GM23338 (cell line): ENCODE data around the gene KRT79. TPM values are rescaled to one million over a fixed set of nuclear protein-coding genes. Genes with fewer than 3 reads are reported as not detected.

Experiments used
- ATAC-seq: fragments of 200-7000 bp; cut with Tn5 transposase; 3 replicates; pipeline ENCODE4 v1.9.1; 2020
- DNase-seq: peaks from one replicate; pipeline ENCODE4 v3.0.0-alpha.2; 2015; ENCODE audit warnings: low spot score
- H2AFZ ChIP-seq: fragments of 200-600 bp; sonication (generic); 2 replicates; pipeline ENCODE4 v1.8.0; 2016; ENCODE audit warnings: antibody characterized with exemption, mild to moderate bottlenecking, moderate library complexity
- H3F3A ChIP-seq: fragments of 200-600 bp; sonication (generic); replicated peaks from 2 replicates; pipeline ENCODE4 v1.8.0; 2017; ENCODE audit warnings: antibody characterized with exemption, mixed run types, low read depth
- H3K27ac ChIP-seq: fragments of 200-600 bp; sonication (generic); 2 replicates; pipeline ENCODE4 v1.6.1; 2016; ENCODE audit warnings: low read depth
- H3K27me3 ChIP-seq: fragments of 200-600 bp; sonication (generic); 2 replicates; pipeline ENCODE4 v1.8.0; 2016; ENCODE audit warnings: mild to moderate bottlenecking, mixed run types, moderate library complexity; ENCODE audit not compliant: insufficient read depth
- H3K36me3 ChIP-seq: fragments of 200-600 bp; sonication (generic); 2 replicates; pipeline ENCODE4 v1.8.0; 2016; ENCODE audit warnings: mild to moderate bottlenecking; ENCODE audit not compliant: insufficient read depth
- H3K4me1 ChIP-seq: fragments of 200-600 bp; sonication (generic); 2 replicates; pipeline ENCODE4 v1.8.0; 2016; ENCODE audit warnings: mild to moderate bottlenecking, moderate library complexity; ENCODE audit not compliant: insufficient read depth
- H3K4me2 ChIP-seq: fragments of 200-600 bp; sonication (generic); 2 replicates; pipeline ENCODE4 v1.7.1; 2017; ENCODE audit warnings: mixed run types
- H3K4me3 ChIP-seq: fragments of 200-600 bp; sonication (generic); 2 replicates; pipeline ENCODE4 v1.6.1; 2016; ENCODE audit warnings: mixed run types
- H3K79me2 ChIP-seq: fragments of 200-600 bp; sonication (generic); replicated peaks from 2 replicates; pipeline ENCODE4 v1.8.0; 2017; ENCODE audit warnings: mild to moderate bottlenecking; ENCODE audit not compliant: insufficient read depth
- H3K9me2 ChIP-seq: fragments of 200-600 bp; sonication (generic); 2 replicates; pipeline ENCODE4 v1.8.0; 2017; ENCODE audit not compliant: insufficient read depth
- H4K20me1 ChIP-seq: fragments of 200-600 bp; sonication (generic); replicated peaks from 2 replicates; pipeline ENCODE4 v1.8.0; 2017; ENCODE audit warnings: mild to moderate bottlenecking; ENCODE audit not compliant: insufficient read depth
- H3K27ac Mint-ChIP-seq: 2 replicates; pipeline ENCODE4 v1.8.0; 2020; ENCODE audit warnings: inconsistent platforms, mild to moderate bottlenecking, moderate library complexity, mixed read lengths
- H3K27me3 Mint-ChIP-seq: 3 replicates; pipeline ENCODE4 v1.8.0; 2022; ENCODE audit warnings: low read depth, mild to moderate bottlenecking, moderate library complexity, mixed read lengths, inconsistent platforms; ENCODE audit not compliant: insufficient read depth, poor library complexity
- H3K36me3 Mint-ChIP-seq: 3 replicates; pipeline ENCODE4 v1.8.0; 2021; ENCODE audit warnings: low read depth, mild to moderate bottlenecking, inconsistent platforms, moderate library complexity, mixed read lengths
- H3K4me1 Mint-ChIP-seq: 3 replicates; pipeline ENCODE4 v1.8.0; 2020; ENCODE audit warnings: mild to moderate bottlenecking, inconsistent platforms, mixed read lengths
- H3K4me3 Mint-ChIP-seq: 3 replicates; pipeline ENCODE4 v1.8.0; 2021; ENCODE audit warnings: moderate library complexity, mild to moderate bottlenecking, inconsistent platforms, mixed read lengths
- H3K9me3 Mint-ChIP-seq: 3 replicates; pipeline ENCODE4 v1.8.0; 2020; ENCODE audit warnings: moderate library complexity, mild to moderate bottlenecking, inconsistent platforms, mixed read lengths
- CREB1 ChIP-seq: fragments of 250-450 bp; sonication (Bioruptor Pico); IDR thresholded peaks from 2 replicates; pipeline ENCODE4 v1.5.0; 2020; ENCODE audit warnings: low read depth, mild to moderate bottlenecking, moderate library complexity
- EZH2 ChIP-seq: fragments of 200-600 bp; sonication (generic); IDR thresholded peaks from one replicate; pipeline ENCODE4 v1.8.0; 2017; ENCODE audit warnings: antibody characterized with exemption, mild to moderate bottlenecking, low read depth; ENCODE audit not compliant: unreplicated experiment
- EZH2phosphoT487 ChIP-seq: fragments of 200-600 bp; sonication (generic); IDR thresholded peaks from one replicate; pipeline ENCODE4 v1.8.1; 2018; ENCODE audit warnings: antibody characterized with exemption; ENCODE audit not compliant: unreplicated experiment
- JUNB ChIP-seq: IDR thresholded peaks from one replicate; pipeline ENCODE4 v1.6.1; 2016; ENCODE audit warnings: antibody characterized with exemption; ENCODE audit not compliant: unreplicated experiment
- POLR2AphosphoS5 ChIP-seq: IDR thresholded peaks from 2 replicates; pipeline ENCODE4 v1.6.1; 2016; ENCODE audit warnings: antibody characterized with exemption, low read depth
- REST ChIP-seq: IDR thresholded peaks from one replicate; pipeline ENCODE4 v1.6.1; 2018; ENCODE audit warnings: antibody characterized with exemption; ENCODE audit not compliant: unreplicated experiment
- ZNF114 ChIP-seq: fragments of 250-450 bp; sonication (Bioruptor Pico); IDR thresholded peaks from 2 replicates; pipeline ENCODE4 v1.5.0; 2020; ENCODE audit warnings: mild to moderate bottlenecking, moderate library complexity
- polyA plus RNA-seq: library from polyadenylated mRNA; unstranded; fragments of >200 nt; fragmentation: Nextera tagmentation; extraction: Ambion mirVana; gene quantifications from 2 replicates; pipeline ENCODE4 v1.2.1, GENCODE V29; 2016
- total RNA-seq: library from RNA; depleted of rRNA; stranded (reverse); fragments of >200 nt; shearing (Covaris generic); gene quantifications from 2 replicates; pipeline ENCODE4 v1.2.3, GENCODE V29; 2014
- TF ChIP-seq, protein P1 (sequence below), 2 experiments: fragments of 200-600 bp in 1 of 2; sonication (generic) in 1 of 2; conservative IDR thresholded peaks; 2 replicates each; pipeline versions ENCODE4 v1.5.1 to v1.6.1; 2016 to 2017; ENCODE audit warnings: antibody characterized with exemption in 2 of 2, low read depth in 2 of 2, mild to moderate bottlenecking in 2 of 2, moderate library complexity in 1 of 2
- TF ChIP-seq, protein P2 (sequence below): fragments of 250-450 bp; sonication (Bioruptor Pico); IDR thresholded peaks from 2 replicates; pipeline ENCODE4 v1.5.0; 2020; ENCODE audit warnings: mild to moderate bottlenecking, moderate library complexity
- TF ChIP-seq, protein P3 (sequence below): IDR thresholded peaks from 2 replicates; pipeline ENCODE4 v1.6.1; 2016; ENCODE audit warnings: antibody characterized with exemption

The KRT79 gene
- total and polyA plus RNA-seq, 2 experiments from 2014 or later: 0.21 TPM; not detected in 1

DNA sequence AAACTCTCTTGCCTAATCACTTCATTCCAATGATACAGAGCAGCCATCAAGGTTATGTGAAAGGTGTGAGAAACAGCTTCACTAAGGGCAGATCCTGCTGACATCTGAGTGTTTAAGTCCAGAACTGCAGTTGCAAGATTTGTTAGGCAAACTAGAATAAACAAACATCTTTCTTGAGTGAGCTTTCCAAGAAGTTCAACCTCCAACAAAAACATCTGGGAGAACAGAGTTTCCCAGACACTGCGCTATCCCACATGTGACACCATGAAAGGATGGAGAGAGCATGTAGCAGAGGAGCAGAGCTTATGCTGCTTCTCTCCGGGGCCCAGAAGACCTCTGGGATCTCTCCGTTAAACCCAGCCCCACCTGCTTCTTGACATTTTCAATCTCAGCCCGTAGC lies 62.6 kb downstream of the KRT79 start:
- Histone ChIP-seq H3K4me1 (no peaks in the 10 kb centered on the region), H3F3A (no peaks in the 10 kb centered on the region), H3K9me2 (0 out of 2 replicates have a peak, but pooled peaks cover 6% of the 10 kb centered on the region), H3K27me3 (no peaks in the 10 kb centered on the region), H2AFZ (no peak overlapping the region), H3K27ac (no peak overlapping the region), H4K20me1 (no peaks in the 10 kb centered on the region), H3K36me3 (no peaks in the 10 kb centered on the region), H3K4me3 (no peak overlapping the region), H3K79me2 (no peaks in the 10 kb centered on the region), H3K4me2 (no peak overlapping the region)
- Mint-ChIP-seq H3K9me3 (no peaks in the 10 kb centered on the region), H3K27me3 (peaks cover 2% of the 10 kb centered on the region), H3K27ac (no peak overlapping the region), H3K36me3 (no peaks in the 10 kb centered on the region), H3K4me3 (no peak overlapping the region), H3K4me1 (no peaks in the 10 kb centered on the region)
- TF ChIP-seq EZH2phosphoT487 (no peak), REST (no peak), EZH2 (no peak), JUNB (no peak), ZNF114 (CRISPR knock-in tag) (no peak), POLR2AphosphoS5 (no peak), CREB1 (no peak)
- TF ChIP-seq, protein P1, sequence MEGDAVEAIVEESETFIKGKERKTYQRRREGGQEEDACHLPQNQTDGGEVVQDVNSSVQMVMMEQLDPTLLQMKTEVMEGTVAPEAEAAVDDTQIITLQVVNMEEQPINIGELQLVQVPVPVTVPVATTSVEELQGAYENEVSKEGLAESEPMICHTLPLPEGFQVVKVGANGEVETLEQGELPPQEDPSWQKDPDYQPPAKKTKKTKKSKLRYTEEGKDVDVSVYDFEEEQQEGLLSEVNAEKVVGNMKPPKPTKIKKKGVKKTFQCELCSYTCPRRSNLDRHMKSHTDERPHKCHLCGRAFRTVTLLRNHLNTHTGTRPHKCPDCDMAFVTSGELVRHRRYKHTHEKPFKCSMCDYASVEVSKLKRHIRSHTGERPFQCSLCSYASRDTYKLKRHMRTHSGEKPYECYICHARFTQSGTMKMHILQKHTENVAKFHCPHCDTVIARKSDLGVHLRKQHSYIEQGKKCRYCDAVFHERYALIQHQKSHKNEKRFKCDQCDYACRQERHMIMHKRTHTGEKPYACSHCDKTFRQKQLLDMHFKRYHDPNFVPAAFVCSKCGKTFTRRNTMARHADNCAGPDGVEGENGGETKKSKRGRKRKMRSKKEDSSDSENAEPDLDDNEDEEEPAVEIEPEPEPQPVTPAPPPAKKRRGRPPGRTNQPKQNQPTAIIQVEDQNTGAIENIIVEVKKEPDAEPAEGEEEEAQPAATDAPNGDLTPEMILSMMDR (conservative IDR thresholded peaks at IDR 0.05; ENCODE audit: low read depth in 2 of 2): no peak
- TF ChIP-seq, protein P2, sequence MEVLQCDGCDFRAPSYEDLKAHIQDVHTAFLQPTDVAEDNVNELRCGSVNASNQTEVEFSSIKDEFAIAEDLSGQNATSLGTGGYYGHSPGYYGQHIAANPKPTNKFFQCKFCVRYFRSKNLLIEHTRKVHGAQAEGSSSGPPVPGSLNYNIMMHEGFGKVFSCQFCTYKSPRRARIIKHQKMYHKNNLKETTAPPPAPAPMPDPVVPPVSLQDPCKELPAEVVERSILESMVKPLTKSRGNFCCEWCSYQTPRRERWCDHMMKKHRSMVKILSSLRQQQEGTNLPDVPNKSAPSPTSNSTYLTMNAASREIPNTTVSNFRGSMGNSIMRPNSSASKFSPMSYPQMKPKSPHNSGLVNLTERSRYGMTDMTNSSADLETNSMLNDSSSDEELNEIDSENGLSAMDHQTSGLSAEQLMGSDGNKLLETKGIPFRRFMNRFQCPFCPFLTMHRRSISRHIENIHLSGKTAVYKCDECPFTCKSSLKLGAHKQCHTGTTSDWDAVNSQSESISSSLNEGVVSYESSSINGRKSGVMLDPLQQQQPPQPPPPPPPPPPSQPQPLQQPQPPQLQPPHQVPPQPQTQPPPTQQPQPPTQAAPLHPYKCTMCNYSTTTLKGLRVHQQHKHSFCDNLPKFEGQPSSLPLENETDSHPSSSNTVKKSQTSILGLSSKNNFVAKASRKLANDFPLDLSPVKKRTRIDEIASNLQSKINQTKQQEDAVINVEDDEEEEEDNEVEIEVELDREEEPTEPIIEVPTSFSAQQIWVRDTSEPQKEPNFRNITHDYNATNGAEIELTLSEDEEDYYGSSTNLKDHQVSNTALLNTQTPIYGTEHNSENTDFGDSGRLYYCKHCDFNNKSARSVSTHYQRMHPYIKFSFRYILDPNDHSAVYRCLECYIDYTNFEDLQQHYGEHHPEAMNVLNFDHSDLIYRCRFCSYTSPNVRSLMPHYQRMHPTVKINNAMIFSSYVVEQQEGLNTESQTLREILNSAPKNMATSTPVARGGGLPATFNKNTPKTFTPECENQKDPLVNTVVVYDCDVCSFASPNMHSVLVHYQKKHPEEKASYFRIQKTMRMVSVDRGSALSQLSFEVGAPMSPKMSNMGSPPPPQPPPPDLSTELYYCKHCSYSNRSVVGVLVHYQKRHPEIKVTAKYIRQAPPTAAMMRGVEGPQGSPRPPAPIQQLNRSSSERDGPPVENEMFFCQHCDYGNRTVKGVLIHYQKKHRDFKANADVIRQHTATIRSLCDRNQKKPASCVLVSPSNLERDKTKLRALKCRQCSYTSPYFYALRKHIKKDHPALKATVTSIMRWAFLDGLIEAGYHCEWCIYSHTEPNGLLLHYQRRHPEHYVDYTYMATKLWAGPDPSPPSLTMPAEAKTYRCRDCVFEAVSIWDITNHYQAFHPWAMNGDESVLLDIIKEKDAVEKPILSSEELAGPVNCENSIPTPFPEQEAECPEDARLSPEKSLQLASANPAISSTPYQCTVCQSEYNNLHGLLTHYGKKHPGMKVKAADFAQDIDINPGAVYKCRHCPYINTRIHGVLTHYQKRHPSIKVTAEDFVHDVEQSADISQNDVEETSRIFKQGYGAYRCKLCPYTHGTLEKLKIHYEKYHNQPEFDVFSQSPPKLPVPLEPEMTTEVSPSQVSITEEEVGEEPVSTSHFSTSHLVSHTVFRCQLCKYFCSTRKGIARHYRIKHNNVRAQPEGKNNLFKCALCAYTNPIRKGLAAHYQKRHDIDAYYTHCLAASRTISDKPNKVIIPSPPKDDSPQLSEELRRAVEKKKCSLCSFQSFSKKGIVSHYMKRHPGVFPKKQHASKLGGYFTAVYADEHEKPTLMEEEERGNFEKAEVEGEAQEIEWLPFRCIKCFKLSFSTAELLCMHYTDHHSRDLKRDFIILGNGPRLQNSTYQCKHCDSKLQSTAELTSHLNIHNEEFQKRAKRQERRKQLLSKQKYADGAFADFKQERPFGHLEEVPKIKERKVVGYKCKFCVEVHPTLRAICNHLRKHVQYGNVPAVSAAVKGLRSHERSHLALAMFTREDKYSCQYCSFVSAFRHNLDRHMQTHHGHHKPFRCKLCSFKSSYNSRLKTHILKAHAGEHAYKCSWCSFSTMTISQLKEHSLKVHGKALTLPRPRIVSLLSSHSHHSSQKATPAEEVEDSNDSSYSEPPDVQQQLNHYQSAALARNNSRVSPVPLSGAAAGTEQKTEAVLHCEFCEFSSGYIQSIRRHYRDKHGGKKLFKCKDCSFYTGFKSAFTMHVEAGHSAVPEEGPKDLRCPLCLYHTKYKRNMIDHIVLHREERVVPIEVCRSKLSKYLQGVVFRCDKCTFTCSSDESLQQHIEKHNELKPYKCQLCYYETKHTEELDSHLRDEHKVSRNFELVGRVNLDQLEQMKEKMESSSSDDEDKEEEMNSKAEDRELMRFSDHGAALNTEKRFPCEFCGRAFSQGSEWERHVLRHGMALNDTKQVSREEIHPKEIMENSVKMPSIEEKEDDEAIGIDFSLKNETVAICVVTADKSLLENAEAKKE (CRISPR knock-in tag): no peak
- TF ChIP-seq, protein P3, sequence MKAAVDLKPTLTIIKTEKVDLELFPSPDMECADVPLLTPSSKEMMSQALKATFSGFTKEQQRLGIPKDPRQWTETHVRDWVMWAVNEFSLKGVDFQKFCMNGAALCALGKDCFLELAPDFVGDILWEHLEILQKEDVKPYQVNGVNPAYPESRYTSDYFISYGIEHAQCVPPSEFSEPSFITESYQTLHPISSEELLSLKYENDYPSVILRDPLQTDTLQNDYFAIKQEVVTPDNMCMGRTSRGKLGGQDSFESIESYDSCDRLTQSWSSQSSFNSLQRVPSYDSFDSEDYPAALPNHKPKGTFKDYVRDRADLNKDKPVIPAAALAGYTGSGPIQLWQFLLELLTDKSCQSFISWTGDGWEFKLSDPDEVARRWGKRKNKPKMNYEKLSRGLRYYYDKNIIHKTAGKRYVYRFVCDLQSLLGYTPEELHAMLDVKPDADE: no peak
- DNase-seq (no peak), ATAC-seq (no peak)
